ENCODE results near the gene CDH13. TPM values are rescaled to one million over a fixed set of nuclear protein-coding genes. Genes with fewer than 3 reads are reported as not detected.

The CDH13 gene
- total RNA-seq, 2 donors from 2014 or later = 2.9 TPM; not detected in 1

- Histone ChIP-seq H3K9me3 (no peaks in the 10 kb centered on the region), H3K4me3 (no peak overlapping the region), H3K27ac (no peak overlapping the region), H3K36me3 (replicated peaks in 1 of 2; ENCODE audit: insufficient read depth in 1 of 2, low read depth in 2 of 2) (no peaks in the 10 kb centered on the region), H3K27me3 (peaks cover 0 to 2% of the 10 kb centered on the region in 2 donors), H3K4me1 (no peaks in the 10 kb centered on the region)
- intact Hi-C loops (cut with DNase I) = no loop called here
- 25 to 34% methylated on average over 2 of the region's 2 CpGs for WGBS, 2 donors
- TF ChIP-seq CTCF (IDR thresholded peaks at IDR 0.05) = no peak
- TF ChIP-seq POLR2A (IDR thresholded peaks at IDR 0.05) = no peak
- no peak for ATAC-seq
- no peak for DNase-seq
Measured at GRCh38 chr16:83447560-83447959, 820.8 kb downstream of the CDH13 start.

- H3K4me1 ChIP-seq = no peaks in the 10 kb centered on the region
- TF ChIP-seq POLR2A (IDR thresholded peaks at IDR 0.05) = no peak
- no peak for TF ChIP-seq CTCF (IDR thresholded peaks at IDR 0.05)
- no peaks in the 10 kb centered on the region for H3K36me3 ChIP-seq (replicated peaks in 1 of 2; ENCODE audit: insufficient read depth in 1 of 2, low read depth in 2 of 2)
- H3K4me3 ChIP-seq = no peak overlapping the region
- no peak overlapping the region for H3K27ac ChIP-seq
- DNase-seq = no peak
- 54 to 56% methylated on average over 12 of the region's 12 CpGs for WGBS, 2 donors
- ATAC-seq = no peak
- peaks cover 0 to 4% of the 10 kb centered on the region in 2 donors for H3K27me3 ChIP-seq
- H3K9me3 ChIP-seq = no peaks in the 10 kb centered on the region
- intact Hi-C loops (cut with DNase I) = no loop called here
Measured at GRCh38 chr16:83449861-83450260, 823.1 kb downstream of the CDH13 start.

GRCh38 chr16:83453977-83454376 lies 827.2 kb downstream of the CDH13 start:
- intact Hi-C loops (cut with DNase I) = no loop called here
- H3K9me3 ChIP-seq = no peaks in the 10 kb centered on the region
- no peaks in the 10 kb centered on the region for H3K4me1 ChIP-seq
- H3K27ac ChIP-seq = no peak overlapping the region
- no peak overlapping the region for H3K4me3 ChIP-seq
- peaks cover 0 to 4% of the 10 kb centered on the region in 2 donors for H3K27me3 ChIP-seq
- no peaks in the 10 kb centered on the region for H3K36me3 ChIP-seq (replicated peaks in 1 of 2; ENCODE audit: insufficient read depth in 1 of 2, low read depth in 2 of 2)
- 29 to 32% methylated on average over 2 of the region's 2 CpGs for WGBS, 2 donors
- DNase-seq (no peak), ATAC-seq (no peak)
- TF ChIP-seq POLR2A (IDR thresholded peaks at IDR 0.05) (no peak), CTCF (IDR thresholded peaks at IDR 0.05) (no peak)

- no peaks in the 10 kb centered on the region for H3K4me1 ChIP-seq
- no peak for ATAC-seq
- H3K27ac ChIP-seq = no peak overlapping the region
- no peak overlapping the region for H3K4me3 ChIP-seq
- no peak for TF ChIP-seq POLR2A (IDR thresholded peaks at IDR 0.05)
- no peak for TF ChIP-seq CTCF (IDR thresholded peaks at IDR 0.05)
- peaks cover 0 to 4% of the 10 kb centered on the region in 2 donors for H3K27me3 ChIP-seq
- DNase-seq = no peak
- intact Hi-C loops (cut with DNase I) = no loop called here
- H3K36me3 ChIP-seq (replicated peaks in 1 of 2; ENCODE audit: insufficient read depth in 1 of 2, low read depth in 2 of 2) = no peaks in the 10 kb centered on the region
- 50 to 56% methylated on average over 6 of the region's 6 CpGs for WGBS, 2 donors
- no peaks in the 10 kb centered on the region for H3K9me3 ChIP-seq
Measured at GRCh38 chr16:83455716-83456115, 828.9 kb downstream of the CDH13 start.

- Histone ChIP-seq H3K9me3 (no peaks in the 10 kb centered on the region), H3K4me3 (no peak overlapping the region), H3K27ac (no peak overlapping the region), H3K27me3 (peaks cover 0 to 4% of the 10 kb centered on the region in 2 donors), H3K36me3 (replicated peaks in 1 of 2; ENCODE audit: insufficient read depth in 1 of 2, low read depth in 2 of 2) (no peaks in the 10 kb centered on the region), H3K4me1 (no peaks in the 10 kb centered on the region)
- TF ChIP-seq POLR2A (IDR thresholded peaks at IDR 0.05) (no peak), CTCF (IDR thresholded peaks at IDR 0.05) (no peak)
- intact Hi-C loops (cut with DNase I) = no loop called here
- DNase-seq = no peak
- 39 to 54% methylated on average over 8 of the region's 8 CpGs for WGBS, 2 donors
- no peak for ATAC-seq
Measured at GRCh38 chr16:83456934-83457333, 830.2 kb downstream of the CDH13 start.

Data from body of pancreas (tissue), 4 donors.